ENCODE data around the gene TMEM138. TPM values are rescaled to one million over a fixed set of nuclear protein-coding genes. Genes with fewer than 3 reads are reported as not detected.

The TMEM138 gene
- total RNA-seq, 2 donors from 2014 or later = 15.8 to 35.3 TPM

DNA sequence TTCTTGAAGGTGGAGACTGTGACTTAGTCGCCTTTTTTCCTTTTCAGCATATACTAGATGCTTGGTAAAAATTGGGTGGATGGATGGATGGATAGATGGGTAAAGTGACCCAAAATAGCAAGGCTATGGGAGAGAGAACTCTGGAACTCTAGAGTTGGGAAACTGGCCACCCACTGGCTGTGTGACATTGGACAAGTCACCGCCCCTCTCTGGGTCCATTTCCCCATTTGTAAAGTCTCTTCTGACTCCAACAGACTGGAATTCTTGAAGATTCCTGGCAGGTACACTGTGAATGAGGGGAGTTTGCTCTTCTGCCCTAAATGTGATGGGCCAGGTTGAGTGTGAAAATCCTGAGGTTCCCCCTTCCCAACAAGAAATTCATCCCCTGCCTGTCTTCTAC is 21.2 kb upstream of the TMEM138 start:
- no peak overlapping the region for H3K27ac ChIP-seq
- intact Hi-C loops (cut with DNase I) = loop anchor here (5.0 kb wide), 1 partner anchor 41 kb away; no protein-coding TSS in a partner anchor

DNA sequence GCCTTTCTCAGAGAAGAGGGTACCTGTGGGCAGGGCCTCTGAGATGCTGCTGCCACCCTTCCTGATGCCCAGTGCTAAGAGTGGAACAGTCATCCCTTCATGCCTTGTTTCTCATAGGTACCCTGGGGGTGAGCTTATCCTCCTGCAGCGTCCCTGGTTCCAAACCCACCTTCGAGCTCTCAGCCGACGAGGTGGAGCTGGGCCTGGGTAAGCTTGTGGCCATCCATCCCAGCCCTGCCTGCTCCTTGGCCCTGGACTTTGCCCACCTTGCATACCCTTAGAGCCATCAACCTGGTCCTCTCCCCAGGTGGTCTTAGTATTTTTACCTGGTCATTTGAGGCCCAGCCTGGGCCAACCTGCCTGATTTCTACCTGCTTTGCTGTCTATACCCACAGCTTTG is 20.5 kb upstream of the TMEM138 start:
- peaks cover 1% of the 10 kb centered on the region for H3K4me1 ChIP-seq
- intact Hi-C loops (cut with DNase I) = loop anchor here (5.0 kb wide), 1 partner anchor 41 kb away; no protein-coding TSS in a partner anchor
- H3K4me3 ChIP-seq = no peak overlapping the region
- H3K27ac ChIP-seq = no peak overlapping the region
- WGBS, 2 donors = 91 to 100% methylated on average over 1 to 4 of the region's 4 CpGs
- DNase-seq (no peak), ATAC-seq (no peak)
- H3K36me3 ChIP-seq (replicated peaks in 1 of 2; ENCODE audit: insufficient read depth in 1 of 2, low read depth in 2 of 2) = peaks cover 0 to 5% of the 10 kb centered on the region in 2 donors
- no peaks in the 10 kb centered on the region for H3K9me3 ChIP-seq
- TF ChIP-seq, protein P1, sequence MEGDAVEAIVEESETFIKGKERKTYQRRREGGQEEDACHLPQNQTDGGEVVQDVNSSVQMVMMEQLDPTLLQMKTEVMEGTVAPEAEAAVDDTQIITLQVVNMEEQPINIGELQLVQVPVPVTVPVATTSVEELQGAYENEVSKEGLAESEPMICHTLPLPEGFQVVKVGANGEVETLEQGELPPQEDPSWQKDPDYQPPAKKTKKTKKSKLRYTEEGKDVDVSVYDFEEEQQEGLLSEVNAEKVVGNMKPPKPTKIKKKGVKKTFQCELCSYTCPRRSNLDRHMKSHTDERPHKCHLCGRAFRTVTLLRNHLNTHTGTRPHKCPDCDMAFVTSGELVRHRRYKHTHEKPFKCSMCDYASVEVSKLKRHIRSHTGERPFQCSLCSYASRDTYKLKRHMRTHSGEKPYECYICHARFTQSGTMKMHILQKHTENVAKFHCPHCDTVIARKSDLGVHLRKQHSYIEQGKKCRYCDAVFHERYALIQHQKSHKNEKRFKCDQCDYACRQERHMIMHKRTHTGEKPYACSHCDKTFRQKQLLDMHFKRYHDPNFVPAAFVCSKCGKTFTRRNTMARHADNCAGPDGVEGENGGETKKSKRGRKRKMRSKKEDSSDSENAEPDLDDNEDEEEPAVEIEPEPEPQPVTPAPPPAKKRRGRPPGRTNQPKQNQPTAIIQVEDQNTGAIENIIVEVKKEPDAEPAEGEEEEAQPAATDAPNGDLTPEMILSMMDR (IDR thresholded peaks at IDR 0.05) = no peak
- H3K27me3 ChIP-seq = no peaks in the 10 kb centered on the region

More for the DNA sequence above, 21.2 kb upstream of the TMEM138 start:
- 94% methylated on average over 2 of the region's 2 CpGs for WGBS, 2 donors
- Histone ChIP-seq H3K4me1 (peaks cover 9% of the 10 kb centered on the region), H3K27me3 (no peaks in the 10 kb centered on the region), H3K9me3 (no peaks in the 10 kb centered on the region), H3K4me3 (no peak overlapping the region), H3K36me3 (replicated peaks in 1 of 2; ENCODE audit: insufficient read depth in 1 of 2, low read depth in 2 of 2) (peaks cover 0 to 5% of the 10 kb centered on the region in 2 donors)
- DNase-seq (no peak), ATAC-seq (no peak)
- no peak for TF ChIP-seq POLR2A (IDR thresholded peaks at IDR 0.05)
- TF ChIP-seq, protein P1 (IDR thresholded peaks at IDR 0.05) = no peak

DNA sequence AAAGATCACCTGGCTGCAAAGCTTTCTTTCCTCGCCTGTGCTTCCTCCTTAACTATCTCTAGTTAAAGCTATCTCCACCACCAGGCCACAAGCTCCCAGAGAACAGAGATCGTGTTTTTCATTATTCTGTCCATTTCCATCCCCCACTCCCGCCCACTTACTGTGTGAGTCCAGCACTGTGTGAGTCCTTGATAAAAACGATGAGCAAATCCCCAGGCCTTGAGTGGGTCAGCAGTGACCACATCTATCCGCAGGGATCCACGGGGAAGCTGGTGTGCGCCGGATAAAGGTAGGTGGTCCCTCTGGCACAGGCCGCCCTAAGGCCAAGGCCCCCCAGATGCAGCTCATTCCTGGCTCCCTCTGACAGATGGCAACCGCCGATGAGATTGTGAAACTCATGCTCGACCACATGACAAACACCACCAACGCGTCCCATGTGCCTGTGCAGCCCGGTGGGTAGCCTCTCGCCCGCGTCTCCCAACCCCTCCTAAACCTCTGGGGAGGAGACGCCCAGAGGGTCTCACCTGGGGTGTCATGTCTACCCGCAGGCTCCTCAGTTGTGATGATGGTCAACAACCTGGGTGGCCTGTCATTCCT is 19.9 kb upstream of the TMEM138 start:
- H3K27ac ChIP-seq = no peak overlapping the region
- H3K4me1 ChIP-seq = no peaks in the 10 kb centered on the region
- no peak for ATAC-seq
- no peaks in the 10 kb centered on the region for H3K27me3 ChIP-seq
- H3K9me3 ChIP-seq = no peaks in the 10 kb centered on the region
- H3K36me3 ChIP-seq (replicated peaks in 1 of 2; ENCODE audit: insufficient read depth in 1 of 2, low read depth in 2 of 2) = peaks cover 0 to 5% of the 10 kb centered on the region in 2 donors
- H3K4me3 ChIP-seq = no peak overlapping the region
- no peak for TF ChIP-seq POLR2A (IDR thresholded peaks at IDR 0.05)
- TF ChIP-seq, protein P1 (IDR thresholded peaks at IDR 0.05) = no peak
- no peak for DNase-seq
- 75 to 88% methylated on average over 8 to 16 of the region's 20 CpGs for WGBS, 2 donors
- intact Hi-C loops (cut with DNase I) = loop anchor here (5.0 kb wide), 1 partner anchor 40 kb away; no protein-coding TSS in a partner anchor

DNA sequence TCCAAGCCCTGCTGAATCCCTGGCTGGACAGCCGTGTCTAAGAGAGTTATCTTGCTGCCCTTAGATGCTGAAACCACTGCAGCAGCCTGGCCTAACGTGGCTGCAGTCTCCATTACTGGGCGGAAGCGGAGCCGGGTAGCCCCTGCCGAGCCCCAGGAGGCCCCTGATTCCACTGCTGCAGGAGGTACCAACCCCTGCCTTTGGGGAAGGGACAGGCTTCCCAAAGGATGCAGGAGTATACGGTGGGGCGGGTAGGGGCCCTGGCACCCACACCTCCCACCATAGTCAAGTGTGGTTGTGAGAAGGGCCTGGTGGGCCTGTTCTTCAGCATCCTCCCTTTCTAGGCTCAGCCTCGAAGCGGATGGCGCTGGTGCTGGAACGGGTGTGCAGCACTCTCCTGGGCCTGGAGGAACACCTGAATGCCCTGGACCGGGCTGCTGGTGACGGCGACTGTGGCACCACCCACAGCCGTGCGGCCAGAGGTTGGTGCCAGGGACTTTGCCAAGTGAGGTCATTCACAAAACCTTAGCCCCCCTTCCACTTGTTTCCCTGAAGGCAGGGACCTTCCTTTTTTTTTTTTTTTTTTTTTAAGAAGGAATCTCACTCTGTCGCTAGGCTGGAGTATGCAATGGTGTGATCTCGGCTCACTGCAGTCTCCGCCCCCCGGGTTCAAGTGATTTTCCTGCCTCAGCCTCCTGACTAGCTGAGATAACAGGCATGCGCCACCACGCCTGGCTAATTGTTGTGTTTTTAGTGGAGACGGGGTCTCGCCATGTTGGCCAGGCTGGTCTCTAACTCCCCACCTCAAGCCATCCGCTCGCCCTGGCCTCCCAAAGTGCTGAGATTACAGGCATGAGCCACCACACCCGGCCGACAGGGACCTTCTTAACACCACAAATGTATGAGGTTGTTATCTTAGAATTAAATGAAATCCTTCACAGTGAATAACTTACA is 18.1 kb upstream of the TMEM138 start:
- 91 to 94% methylated on average over 27 to 29 of the region's 29 CpGs for WGBS, 2 donors
- H3K9me3 ChIP-seq = no peaks in the 10 kb centered on the region
- TF ChIP-seq POLR2A (IDR thresholded peaks at IDR 0.05) = no peak
- TF ChIP-seq, protein P1 (IDR thresholded peaks at IDR 0.05) = no peak
- no peaks in the 10 kb centered on the region for H3K4me1 ChIP-seq
- H3K27me3 ChIP-seq = no peaks in the 10 kb centered on the region
- no peak overlapping the region for H3K27ac ChIP-seq
- intact Hi-C loops (cut with DNase I) = loop anchor here (5.0 kb wide), 1 partner anchor 38 kb away; no protein-coding TSS in a partner anchor
- DNase-seq = no peak
- ATAC-seq = no peak
- H3K4me3 ChIP-seq = no peak overlapping the region
- H3K36me3 ChIP-seq (replicated peaks in 1 of 2; ENCODE audit: insufficient read depth in 1 of 2, low read depth in 2 of 2) = peaks cover 0 to 2% of the 10 kb centered on the region in 2 donors

Measured in body of pancreas (tissue), 4 donors.